Astrocyte (in vitro differentiated cells and primary cell): ENCODE data around the gene OVCA2. TPM values are rescaled to one million over a fixed set of nuclear protein-coding genes. Genes with fewer than 3 reads are reported as not detected.
A peak's percentile ranks its signal among the peaks of the same experiment; 100 is the strongest.

ENCODE experiments used
- DNase-seq: peaks from one replicate; pipeline ENCODE4 v3.0.0-alpha.2; 2010; ENCODE audit warnings: low read depth
- FAIRE-seq: peaks from 2 replicates; lab custom pipeline; 2011; peaks lifted over from hg19 to GRCh38; lab: Jason Lieb, UNC
- H2AFZ ChIP-seq: 2 replicates; pipeline ENCODE4 v1.6.0; 2012; ENCODE audit warnings: low read depth, low read length, inconsistent platforms
- H3K27ac ChIP-seq: 2 replicates; pipeline ENCODE4 v1.5.1; 2011; ENCODE audit warnings: low read depth, low read length, inconsistent platforms
- H3K27me3 ChIP-seq: 2 replicates; pipeline ENCODE4 v1.6.0; 2011; ENCODE audit warnings: low read length, inconsistent platforms; ENCODE audit not compliant: insufficient read depth
- H3K36me3 ChIP-seq: 2 replicates; pipeline ENCODE4 v1.5.1; 2011; ENCODE audit warnings: low read length, inconsistent platforms; ENCODE audit not compliant: insufficient read depth
- H3K4me1 ChIP-seq: 2 replicates; pipeline ENCODE4 v1.5.1; 2011; ENCODE audit warnings: low read length, inconsistent platforms; ENCODE audit not compliant: insufficient read depth
- H3K4me2 ChIP-seq: 2 replicates; pipeline ENCODE4 v1.6.0; 2012; ENCODE audit warnings: low read length, inconsistent platforms
- H3K4me3 ChIP-seq: 2 replicates; pipeline ENCODE4 v1.5.1; 2011; ENCODE audit warnings: low read depth, mild to moderate bottlenecking, low read length, inconsistent platforms; ENCODE audit not compliant: insufficient read depth
- H3K79me2 ChIP-seq: 2 replicates; pipeline ENCODE4 v1.6.0; 2012; ENCODE audit warnings: mild to moderate bottlenecking, low read length, inconsistent platforms; ENCODE audit not compliant: insufficient read depth
- H3K9ac ChIP-seq: 2 replicates; pipeline ENCODE4 v1.6.0; 2012; ENCODE audit warnings: mild to moderate bottlenecking, low read length, inconsistent platforms
- H3K9me3 ChIP-seq: 2 replicates; pipeline ENCODE4 v1.5.1; 2012; ENCODE audit warnings: low read depth, mild to moderate bottlenecking, low read length, inconsistent platforms; ENCODE audit not compliant: insufficient read depth
- H4K20me1 ChIP-seq: 2 replicates; pipeline ENCODE4 v1.6.0; 2012; ENCODE audit warnings: low read length, inconsistent platforms; ENCODE audit not compliant: insufficient read depth
- H3K27ac Mint-ChIP-seq: one replicate; pipeline ENCODE4 v1.8.0; 2021; ENCODE audit warnings: mild to moderate bottlenecking, mixed read lengths; ENCODE audit not compliant: unreplicated experiment
- H3K27me3 Mint-ChIP-seq: one replicate; pipeline ENCODE4 v1.8.0; 2021; ENCODE audit warnings: low read depth, mixed read lengths; ENCODE audit not compliant: unreplicated experiment
- H3K36me3 Mint-ChIP-seq: one replicate; pipeline ENCODE4 v1.8.0; 2021; ENCODE audit warnings: low read depth, mixed read lengths; ENCODE audit not compliant: unreplicated experiment
- H3K4me1 Mint-ChIP-seq: one replicate; pipeline ENCODE4 v1.8.0; 2021; ENCODE audit warnings: low read depth, mixed read lengths; ENCODE audit not compliant: unreplicated experiment
- H3K4me3 Mint-ChIP-seq: one replicate; pipeline ENCODE4 v1.8.0; 2021; ENCODE audit warnings: mild to moderate bottlenecking, moderate library complexity, mixed read lengths; ENCODE audit not compliant: unreplicated experiment
- H3K9me3 Mint-ChIP-seq: one replicate; pipeline ENCODE4 v1.8.0; 2021; ENCODE audit warnings: mild to moderate bottlenecking, mixed read lengths; ENCODE audit not compliant: unreplicated experiment
- EZH2 ChIP-seq: IDR thresholded peaks from 2 replicates; pipeline ENCODE4 v1.6.1; 2012; ENCODE audit warnings: mild to moderate bottlenecking, low read length, inconsistent platforms; ENCODE audit not compliant: insufficient read depth
- total RNA-seq: library from RNA; stranded (reverse); gene quantifications from 2 replicates; pipeline ENCODE4 v1.2.1, GENCODE V29; 2021
- TF ChIP-seq, protein P1 (sequence below): IDR thresholded peaks from 2 replicates; pipeline ENCODE4 v1.5.1; 2011; ENCODE audit warnings: low read depth, mild to moderate bottlenecking, inconsistent platforms, low read length, moderate library complexity; ENCODE audit not compliant: insufficient read depth

OVCA2 gene
- total RNA-seq, 1 donor from 2014 or later = 36.8 TPM

DNA sequence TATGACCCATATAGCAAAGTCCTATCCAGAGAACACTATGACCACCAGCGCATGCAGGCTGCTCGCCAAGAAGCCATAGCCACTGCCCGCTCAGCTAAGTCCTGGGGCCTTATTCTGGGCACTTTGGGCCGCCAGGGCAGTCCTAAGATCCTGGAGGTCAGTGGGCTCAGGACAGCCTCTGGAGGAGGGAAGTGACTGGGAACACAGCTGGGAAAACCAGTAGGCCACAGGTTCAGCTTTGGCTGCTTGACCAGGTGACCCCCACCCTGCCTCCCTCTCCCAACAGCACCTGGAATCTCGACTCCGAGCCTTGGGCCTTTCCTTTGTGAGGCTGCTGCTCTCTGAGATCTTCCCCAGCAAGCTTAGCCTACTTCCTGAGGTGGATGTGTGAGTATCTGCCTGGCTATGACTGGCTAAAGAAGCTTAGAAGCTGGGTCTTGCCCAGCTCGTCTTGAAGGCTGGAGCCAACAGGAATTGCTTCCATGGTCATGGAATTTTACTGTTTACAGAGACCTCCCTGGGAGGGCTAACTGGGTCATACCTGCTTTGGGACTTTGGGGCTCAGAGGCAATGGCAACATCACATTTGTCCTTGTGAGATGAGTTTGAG lies 1.5 kb upstream of the OVCA2 start:
- no peaks in the 10 kb centered on the region for H3K9me3 ChIP-seq
- peaks cover 33% of the 10 kb centered on the region for H3K4me1 ChIP-seq
- no peak for FAIRE-seq
- no peak overlapping the region for H3K9ac ChIP-seq
- H3K27ac ChIP-seq = no peak overlapping the region
- no peak for DNase-seq
- peaks cover 21% of the 10 kb centered on the region for H4K20me1 ChIP-seq
- H2AFZ ChIP-seq = no peak overlapping the region
- peaks cover 11% of the 10 kb centered on the region for H3K36me3 ChIP-seq
- TF ChIP-seq, protein P1, sequence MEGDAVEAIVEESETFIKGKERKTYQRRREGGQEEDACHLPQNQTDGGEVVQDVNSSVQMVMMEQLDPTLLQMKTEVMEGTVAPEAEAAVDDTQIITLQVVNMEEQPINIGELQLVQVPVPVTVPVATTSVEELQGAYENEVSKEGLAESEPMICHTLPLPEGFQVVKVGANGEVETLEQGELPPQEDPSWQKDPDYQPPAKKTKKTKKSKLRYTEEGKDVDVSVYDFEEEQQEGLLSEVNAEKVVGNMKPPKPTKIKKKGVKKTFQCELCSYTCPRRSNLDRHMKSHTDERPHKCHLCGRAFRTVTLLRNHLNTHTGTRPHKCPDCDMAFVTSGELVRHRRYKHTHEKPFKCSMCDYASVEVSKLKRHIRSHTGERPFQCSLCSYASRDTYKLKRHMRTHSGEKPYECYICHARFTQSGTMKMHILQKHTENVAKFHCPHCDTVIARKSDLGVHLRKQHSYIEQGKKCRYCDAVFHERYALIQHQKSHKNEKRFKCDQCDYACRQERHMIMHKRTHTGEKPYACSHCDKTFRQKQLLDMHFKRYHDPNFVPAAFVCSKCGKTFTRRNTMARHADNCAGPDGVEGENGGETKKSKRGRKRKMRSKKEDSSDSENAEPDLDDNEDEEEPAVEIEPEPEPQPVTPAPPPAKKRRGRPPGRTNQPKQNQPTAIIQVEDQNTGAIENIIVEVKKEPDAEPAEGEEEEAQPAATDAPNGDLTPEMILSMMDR = no peak
- no peak for TF ChIP-seq EZH2
- H3K27me3 ChIP-seq = no peaks in the 10 kb centered on the region
- no peak overlapping the region for H3K4me2 ChIP-seq
- H3K36me3 Mint-ChIP-seq = peaks cover 22% of the 10 kb centered on the region
- H3K4me3 Mint-ChIP-seq = peak overlapping the region; percentile 71
- peaks cover 6% of the 10 kb centered on the region for H3K4me1 Mint-ChIP-seq
- H3K9me3 Mint-ChIP-seq = no peaks in the 10 kb centered on the region
- no peak overlapping the region for H3K4me3 ChIP-seq
- peaks cover 30% of the 10 kb centered on the region for H3K79me2 ChIP-seq
- H3K27me3 Mint-ChIP-seq = no peaks in the 10 kb centered on the region
- H3K27ac Mint-ChIP-seq = peak overlapping the region; percentile 69

DNA sequence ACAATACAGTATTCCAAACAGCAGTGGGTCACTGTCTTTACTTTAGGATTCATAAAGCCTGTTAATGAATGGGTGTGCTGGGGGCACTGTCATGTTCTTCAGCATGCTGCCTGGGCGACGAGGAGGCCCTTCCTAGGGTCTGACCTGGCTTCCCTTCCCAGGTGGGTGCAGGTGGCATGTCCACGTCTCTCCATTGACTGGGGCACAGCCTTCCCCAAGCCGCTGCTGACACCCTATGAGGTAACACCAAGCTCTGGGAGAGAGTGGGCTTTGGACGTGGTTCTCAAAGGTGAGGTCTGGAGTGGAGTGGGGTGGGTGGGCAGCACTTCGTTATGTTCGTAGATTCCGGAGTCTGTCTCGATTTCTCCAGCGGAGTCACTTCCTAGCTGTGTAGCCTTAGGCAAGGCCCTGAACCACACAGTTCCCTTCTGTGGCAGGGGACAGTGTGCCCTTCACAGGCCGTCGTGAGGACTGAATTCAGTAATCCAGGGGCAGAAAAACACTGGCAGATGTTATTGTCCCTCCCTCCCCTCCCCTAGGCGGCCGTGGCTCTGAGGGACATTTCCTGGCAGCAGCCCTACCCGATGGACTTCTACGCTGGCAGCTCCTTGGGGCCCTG lies 771 bp upstream of the OVCA2 start:
- TF ChIP-seq EZH2 = no peak
- TF ChIP-seq, protein P1 = no peak
- peak overlapping the region; percentile 77 for H3K4me3 ChIP-seq
- Mint-ChIP-seq H3K9me3 (no peaks in the 10 kb centered on the region), H3K36me3 (peaks cover 21% of the 10 kb centered on the region), H3K4me3 (peak overlapping the region; percentile 71), H3K27me3 (no peaks in the 10 kb centered on the region), H3K27ac (peak overlapping the region; percentile 69), H3K4me1 (peaks cover 6% of the 10 kb centered on the region)
- peak overlapping the region; percentile 98 for H3K4me2 ChIP-seq
- FAIRE-seq (no peak), DNase-seq (no peak)
- peaks cover 31% of the 10 kb centered on the region for H3K79me2 ChIP-seq
- peak overlapping the region; percentile 94 for H3K9ac ChIP-seq
- no peaks in the 10 kb centered on the region for H3K9me3 ChIP-seq
- peak overlapping the region; percentile 13 for H3K27ac ChIP-seq
- H2AFZ ChIP-seq = peak overlapping the region; percentile 87
- H4K20me1 ChIP-seq = peaks cover 23% of the 10 kb centered on the region
- peaks cover 31% of the 10 kb centered on the region for H3K4me1 ChIP-seq
- peaks cover 8% of the 10 kb centered on the region for H3K36me3 ChIP-seq
- no peaks in the 10 kb centered on the region for H3K27me3 ChIP-seq

DNA sequence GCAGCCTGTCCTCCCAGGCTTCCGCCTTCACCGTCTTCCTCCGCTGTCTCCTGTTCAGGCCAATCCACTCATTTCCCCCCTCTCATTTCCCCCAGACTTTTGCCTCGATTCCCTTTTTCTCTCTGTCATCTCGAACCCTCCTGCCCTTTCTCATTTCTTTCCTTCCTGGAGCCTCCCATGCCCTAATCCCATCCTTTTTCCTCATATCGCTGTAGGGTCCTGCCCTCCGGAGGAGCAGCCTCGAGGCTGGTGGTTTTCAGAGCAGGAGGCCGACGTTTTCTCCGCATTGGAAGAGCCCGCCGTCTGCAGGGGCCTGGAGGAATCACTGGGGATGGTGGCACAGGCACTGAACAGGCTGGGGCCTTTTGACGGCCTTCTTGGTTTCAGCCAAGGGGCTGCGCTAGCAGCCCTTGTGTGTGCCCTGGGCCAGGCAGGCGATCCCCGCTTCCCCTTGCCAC lies 597 bp downstream of the OVCA2 start:
- Histone ChIP-seq H3K9ac (peak overlapping the region; percentile 94), H3K4me1 (peaks cover 31% of the 10 kb centered on the region), H3K4me2 (peak overlapping the region; percentile 98), H3K4me3 (peak overlapping the region; percentile 77), H3K79me2 (peaks cover 31% of the 10 kb centered on the region), H3K27ac (peak overlapping the region; percentile 93), H3K9me3 (no peaks in the 10 kb centered on the region), H3K27me3 (no peaks in the 10 kb centered on the region), H3K36me3 (peaks cover 5% of the 10 kb centered on the region), H2AFZ (peak overlapping the region; percentile 62), H4K20me1 (peaks cover 23% of the 10 kb centered on the region)
- Mint-ChIP-seq H3K4me3 (peak overlapping the region; percentile 85), H3K36me3 (peaks cover 12% of the 10 kb centered on the region), H3K4me1 (peaks cover 6% of the 10 kb centered on the region), H3K27ac (peak overlapping the region; percentile 86), H3K27me3 (no peaks in the 10 kb centered on the region), H3K9me3 (no peaks in the 10 kb centered on the region)
- TF ChIP-seq, protein P1 = peak; percentile 12
- TF ChIP-seq EZH2 = no peak
- no peak for FAIRE-seq
- DNase-seq = no peak
